ENCODE results near the gene PPP1R8.

GRCh38 chr1:27862671-27863537 lies 32.3 kb downstream of the PPP1R8 start:
- TF ChIP-seq CTCF (IDR thresholded peaks at IDR 0.05; ENCODE audit: low read length): no peak
- no peak for TF ChIP-seq EZH2 (IDR thresholded peaks at IDR 0.05; ENCODE audit: borderline replicate concordance, low read length)
